Stimulated activated CD4-positive, alpha-beta T cell treated with anti-CD3 and anti-CD28 coated beads, Interleukin-1b, Interleukin-23, amount 100 ng/mL, for 4 hours (primary cell): ENCODE data around the gene APPL2.

ENCODE experiments used
- DNase-seq, 2 donors: peaks; one replicate each; pipeline ENCODE4 v3.0.0-alpha.2; 2020; ENCODE audit warnings: low read depth in 2 of 2

The APPL2 gene, protein sequence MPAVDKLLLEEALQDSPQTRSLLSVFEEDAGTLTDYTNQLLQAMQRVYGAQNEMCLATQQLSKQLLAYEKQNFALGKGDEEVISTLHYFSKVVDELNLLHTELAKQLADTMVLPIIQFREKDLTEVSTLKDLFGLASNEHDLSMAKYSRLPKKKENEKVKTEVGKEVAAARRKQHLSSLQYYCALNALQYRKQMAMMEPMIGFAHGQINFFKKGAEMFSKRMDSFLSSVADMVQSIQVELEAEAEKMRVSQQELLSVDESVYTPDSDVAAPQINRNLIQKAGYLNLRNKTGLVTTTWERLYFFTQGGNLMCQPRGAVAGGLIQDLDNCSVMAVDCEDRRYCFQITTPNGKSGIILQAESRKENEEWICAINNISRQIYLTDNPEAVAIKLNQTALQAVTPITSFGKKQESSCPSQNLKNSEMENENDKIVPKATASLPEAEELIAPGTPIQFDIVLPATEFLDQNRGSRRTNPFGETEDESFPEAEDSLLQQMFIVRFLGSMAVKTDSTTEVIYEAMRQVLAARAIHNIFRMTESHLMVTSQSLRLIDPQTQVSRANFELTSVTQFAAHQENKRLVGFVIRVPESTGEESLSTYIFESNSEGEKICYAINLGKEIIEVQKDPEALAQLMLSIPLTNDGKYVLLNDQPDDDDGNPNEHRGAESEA

GRCh38 chr12:105235732-105236476, at the start of gene APPL2:
Gene APPL2, minus strand, starts transcription at chr12:105236174. Its CDS starts 162 bp downstream, at chr12:105236012.
- peak; percentile 67 to 75 for DNase-seq

DNA sequence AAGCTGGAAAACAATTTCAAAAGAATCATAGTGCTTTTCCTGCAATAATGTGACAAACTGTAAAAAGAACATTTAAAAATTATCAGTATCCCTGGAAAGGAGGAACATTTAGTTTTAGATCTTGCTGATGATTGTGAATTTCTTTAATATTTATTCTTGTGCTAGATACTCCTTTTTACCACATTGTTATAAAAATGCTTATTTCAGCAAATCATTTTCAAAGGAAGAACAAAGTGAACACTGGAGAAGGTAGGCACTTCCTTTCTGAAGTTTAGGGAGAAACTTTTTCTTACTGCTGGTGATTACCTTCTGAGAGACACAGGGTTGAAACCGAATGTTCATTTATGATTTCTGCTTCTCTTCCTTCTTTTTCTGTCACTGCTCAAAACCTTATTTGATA, 49.4 kb upstream of the APPL2 start:
- no peak for DNase-seq

DNA sequence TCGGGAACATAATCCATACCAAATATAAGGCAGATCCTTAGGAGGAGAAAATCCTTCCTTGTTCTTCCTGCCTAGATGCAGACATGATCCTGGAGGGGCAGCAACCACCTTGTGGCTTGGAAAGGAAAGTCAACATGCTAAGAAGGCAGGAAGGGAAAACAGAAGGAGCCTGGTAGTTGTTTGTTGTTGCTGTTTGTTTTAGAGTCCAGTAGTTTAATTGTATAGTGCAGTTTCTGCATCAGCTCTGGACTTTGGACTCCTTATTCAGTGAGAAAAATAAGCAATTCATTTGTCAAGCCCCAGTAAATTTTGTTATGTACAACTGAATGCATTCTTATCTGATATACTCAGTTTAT, 45.7 kb upstream of the APPL2 start:
- DNase-seq = no peak

DNA sequence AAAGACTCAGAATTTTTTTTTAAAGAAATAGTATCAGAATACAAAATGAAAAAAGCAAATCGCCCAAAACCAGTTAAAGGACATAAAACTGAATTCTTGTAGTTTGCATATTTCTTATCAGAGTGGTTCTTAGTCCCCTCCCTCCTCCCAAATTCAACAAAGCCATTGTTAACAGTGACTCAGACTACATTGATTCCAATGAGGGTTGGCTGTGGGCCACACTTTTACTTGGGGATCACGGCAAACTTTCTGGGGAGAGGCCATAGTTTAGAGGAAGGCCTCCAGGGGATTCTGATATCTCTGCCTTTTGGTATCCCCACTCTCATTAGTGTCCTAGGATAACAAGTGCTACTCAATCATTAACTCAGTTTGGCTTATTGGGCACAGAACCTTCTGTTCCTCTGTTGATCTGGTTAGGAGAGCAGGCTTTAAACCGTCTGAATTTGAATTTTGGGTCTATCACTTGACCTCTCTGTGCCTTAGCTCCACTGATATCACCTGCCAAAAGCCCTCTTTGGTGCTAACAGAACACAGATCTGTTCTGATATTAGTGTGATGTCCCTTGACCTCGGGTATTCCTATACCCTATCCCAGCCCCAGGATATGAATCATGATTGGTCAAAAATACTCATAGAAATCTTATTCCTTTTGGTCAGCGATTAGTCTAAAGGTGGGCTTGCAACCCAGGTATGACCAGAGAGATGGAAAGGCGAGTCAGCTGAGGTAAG, 45.2 kb upstream of the APPL2 start:
- DNase-seq = no peak

- peak in 1 of 2 donors; percentile 26 for DNase-seq
Observed at GRCh38 chr12:105279460-105280056, 43.6 kb upstream of the APPL2 start.

DNA sequence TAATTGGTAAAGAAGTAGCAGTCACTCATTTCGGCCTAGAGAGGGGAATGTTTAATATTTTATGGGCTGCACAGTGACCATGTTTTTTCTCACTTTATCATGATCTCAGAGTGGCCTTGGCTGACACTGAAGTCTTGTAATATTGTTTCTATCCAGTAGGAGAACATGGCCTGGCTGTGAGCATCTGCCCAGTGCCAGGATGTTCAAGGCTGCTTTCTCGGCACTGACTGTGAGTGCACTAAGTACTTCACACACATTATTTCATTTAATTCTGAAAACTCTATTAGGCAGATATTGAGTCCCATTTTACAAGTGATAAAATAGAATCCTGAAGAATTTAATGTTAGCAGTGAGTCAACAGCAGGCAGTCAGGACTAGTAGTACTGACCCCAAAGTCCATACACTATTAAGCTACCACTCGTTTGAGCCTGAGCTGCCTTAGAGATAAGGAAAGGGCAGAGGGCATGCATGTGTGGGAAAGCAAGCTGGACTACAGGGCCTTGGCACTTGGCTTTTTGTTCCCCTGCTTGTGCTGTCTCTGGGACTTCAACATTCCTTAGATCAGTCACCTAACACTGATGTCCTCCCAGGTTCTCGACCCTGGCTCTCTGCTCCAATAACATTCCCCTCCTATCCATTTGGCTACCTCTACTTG, 42.2 kb upstream of the APPL2 start:
- no peak for DNase-seq

GRCh38 chr12:105275997-105276733, 40.2 kb upstream of the APPL2 start:
- no peak for DNase-seq

GRCh38 chr12:105274571-105274970, 38.6 kb upstream of the APPL2 start:
- no peak for DNase-seq

- no peak for DNase-seq
Observed at GRCh38 chr12:105273601-105274000, 37.6 kb upstream of the APPL2 start.

DNA sequence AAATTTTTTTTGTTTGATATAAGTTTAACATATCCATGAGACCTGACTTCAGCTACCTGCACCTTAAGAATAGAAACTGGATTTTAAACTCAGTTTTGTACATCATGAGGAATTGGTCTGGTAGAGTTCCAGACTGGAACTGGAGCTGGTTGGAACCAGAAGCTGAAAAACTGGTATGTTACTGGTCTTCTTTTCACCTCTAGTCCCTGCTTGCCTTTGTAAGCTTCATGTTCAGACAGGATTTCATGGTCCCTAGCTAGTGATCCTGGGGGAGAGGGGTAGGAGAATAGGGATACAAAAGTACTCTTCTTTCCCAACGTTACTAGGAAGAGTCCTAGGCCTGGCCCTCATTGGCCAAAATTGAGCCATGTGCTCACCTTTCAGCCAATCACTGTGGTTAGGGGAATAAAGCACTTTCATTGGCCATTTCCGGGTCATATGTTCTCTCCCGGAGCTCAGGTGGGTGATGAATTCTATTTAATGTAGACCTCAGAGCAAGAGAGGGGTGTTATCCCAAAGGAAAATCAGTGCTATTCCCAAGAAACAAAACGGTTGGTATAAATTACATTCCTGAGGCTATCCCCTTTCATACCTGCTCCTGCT, 36.9 kb upstream of the APPL2 start:
- no peak for DNase-seq

DNA sequence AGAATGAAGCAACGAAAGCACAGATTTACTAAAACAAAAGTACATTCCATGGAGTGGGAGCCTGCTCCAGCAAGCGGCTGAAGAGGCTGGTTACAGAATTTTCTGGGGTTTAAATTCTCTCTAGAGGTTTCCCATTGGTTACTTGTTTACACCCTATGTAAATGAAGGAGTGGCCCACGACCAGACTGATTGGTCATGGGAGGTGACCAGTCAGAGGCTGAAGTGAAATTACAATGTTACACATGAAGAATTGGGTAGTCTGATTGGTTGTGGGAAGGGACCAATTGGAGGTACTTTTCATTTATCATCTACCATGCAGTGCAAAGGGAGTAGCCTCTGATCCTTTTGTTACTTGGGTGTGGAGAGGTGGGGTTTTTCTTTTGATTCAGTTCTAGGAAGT, 36.2 kb upstream of the APPL2 start:
- DNase-seq = no peak

DNA sequence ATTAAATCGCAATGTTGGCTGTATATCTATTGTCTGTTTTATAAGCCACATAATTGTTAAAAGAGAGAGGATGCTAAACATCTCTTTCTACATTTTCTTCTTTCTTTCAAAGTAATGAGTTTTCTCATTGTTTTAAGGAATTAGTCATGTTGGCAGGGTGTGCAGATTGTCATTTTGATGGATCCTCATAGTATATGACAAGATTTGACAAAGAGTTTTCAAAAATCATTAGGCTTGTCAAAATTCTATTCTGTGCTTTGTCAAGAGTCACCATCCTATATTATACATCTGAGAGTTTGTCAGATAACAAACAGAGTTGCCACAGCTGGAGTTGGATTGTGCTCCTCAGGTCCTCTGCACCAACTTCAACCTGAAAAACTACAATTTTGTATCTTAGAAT, 35.4 kb upstream of the APPL2 start:
- DNase-seq = no peak

- DNase-seq = no peak
Observed at GRCh38 chr12:105270671-105271255, 34.8 kb upstream of the APPL2 start.

GRCh38 chr12:105267711-105268110, 31.7 kb upstream of the APPL2 start:
- no peak for DNase-seq

DNA sequence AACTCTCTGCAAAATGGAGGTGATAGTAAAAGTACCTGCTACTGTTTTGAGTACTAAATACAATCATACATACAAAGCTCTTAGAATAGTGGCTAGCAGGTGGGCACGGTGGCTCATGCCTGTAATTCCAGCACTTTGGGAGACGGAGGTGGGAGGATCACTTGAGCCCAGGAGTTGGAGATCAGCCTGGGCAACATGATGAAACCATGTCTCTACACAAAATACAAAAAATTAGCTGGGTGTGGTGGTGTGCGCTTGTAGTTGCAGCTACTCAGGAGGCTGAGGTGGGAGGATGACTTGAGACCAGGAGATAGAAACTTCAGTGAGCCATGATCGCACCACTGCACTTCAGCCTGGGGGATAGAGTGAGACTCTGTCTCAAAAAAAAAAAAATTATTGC, 28.8 kb upstream of the APPL2 start:
- no peak for DNase-seq

DNA sequence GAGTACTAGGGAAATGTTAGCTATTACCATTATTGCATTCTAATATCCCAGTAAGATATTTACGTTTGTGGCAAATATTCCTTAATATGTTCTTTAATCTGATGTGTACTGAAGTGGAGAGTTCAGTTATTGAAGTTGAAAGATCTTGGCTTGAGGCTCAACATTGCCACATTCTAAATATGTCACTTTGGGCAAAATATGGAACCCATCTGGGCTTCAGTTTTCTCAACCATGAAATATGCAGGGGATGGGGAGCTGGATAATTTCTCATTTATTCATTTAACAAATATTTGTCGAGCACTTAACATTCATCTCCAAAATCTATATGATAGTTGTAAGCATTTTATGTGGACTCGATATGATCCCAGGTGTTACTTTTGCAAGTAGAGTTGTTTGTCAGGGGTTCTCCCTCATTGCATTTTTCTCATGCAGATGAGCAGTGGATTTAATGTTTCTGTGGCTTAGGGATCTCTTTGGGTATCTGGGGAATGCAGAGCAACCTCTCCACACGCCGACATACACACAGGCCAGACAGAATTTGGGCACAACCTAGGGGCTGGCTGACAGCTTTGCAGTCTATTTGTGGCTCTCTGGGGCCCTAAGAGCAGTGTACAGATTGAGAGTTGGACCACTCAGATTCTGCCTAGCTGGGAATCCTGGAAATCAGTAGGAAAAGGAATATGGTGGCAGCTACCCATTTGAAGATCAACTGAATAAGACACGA, 26.6 kb upstream of the APPL2 start:
- DNase-seq = no peak

GRCh38 chr12:105261010-105261409, 25.0 kb upstream of the APPL2 start:
- DNase-seq = no peak

DNA sequence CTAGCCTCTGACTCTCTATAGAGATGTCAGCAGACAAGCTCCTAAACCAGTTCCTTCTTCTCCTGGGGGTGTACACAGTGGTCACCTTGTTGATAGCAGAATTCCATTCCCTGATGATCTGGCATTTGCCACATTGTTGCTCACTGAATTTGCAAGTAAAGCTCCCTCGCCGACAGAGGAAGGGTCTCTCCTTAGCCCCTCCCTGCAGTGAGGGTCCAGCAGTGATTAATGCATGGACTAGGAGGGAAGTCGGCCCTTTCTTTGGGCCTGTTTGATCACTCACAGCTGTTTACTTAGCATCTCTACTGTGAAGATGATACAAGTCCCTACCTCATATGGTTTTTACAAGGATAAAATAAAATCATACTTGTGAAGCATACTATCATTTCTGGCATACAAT, 23.3 kb upstream of the APPL2 start:
- no peak for DNase-seq

DNA sequence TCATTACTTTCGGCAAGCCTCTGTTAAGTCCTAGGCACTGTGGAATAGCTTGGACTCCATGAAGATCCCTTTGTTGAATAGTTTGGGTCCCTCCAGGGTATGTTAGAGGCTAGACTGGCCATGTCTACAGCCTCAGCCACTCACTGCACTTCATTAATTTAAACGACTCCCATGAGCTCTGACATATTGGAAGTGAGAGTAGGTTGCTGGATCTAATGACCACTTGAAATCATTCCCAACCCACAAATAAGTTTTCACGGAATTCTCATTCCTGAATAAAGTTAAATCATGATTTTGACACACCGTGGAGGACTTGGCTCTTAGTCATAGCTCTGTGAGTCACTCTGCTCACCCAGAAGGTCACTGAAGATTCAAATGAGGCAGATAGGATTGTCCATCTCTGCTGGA, 21.4 kb upstream of the APPL2 start:
- DNase-seq = no peak
